HCT116 (cell line): ENCODE data around the gene PRKCH. TPM values are rescaled to one million over a fixed set of nuclear protein-coding genes. Genes with fewer than 3 reads are reported as not detected.

Source experiments
- ATAC-seq: fragments of 200-7000 bp; cut with Tn5 transposase; 2 replicates; pipeline ENCODE4 v1.9.1; 2020; ENCODE audit warnings: mild to moderate bottlenecking, moderate library complexity
- BruUV-seq: library from RNA; stranded (reverse); fragments of 400-500 nt; replicated peaks from 2 replicates; lab custom pipeline; 2021; lab: Mats Ljungman, UMichigan
- CTCF ChIA-PET: fragments of 300-600 bp; sonication (Branson Sonifier 250); formaldehyde crosslinking; loops from one replicate; lab custom pipeline; 2021; ENCODE audit warnings: antibody characterized with exemption; lab: Charles Lee
- POLR2A ChIA-PET: fragments of 300-600, 350-600 bp; sonication (Branson Sonifier 250); formaldehyde crosslinking; loops from one replicate; lab custom pipeline; 2021; ENCODE audit warnings: antibody characterized with exemption; lab: Charles Lee
- RAD21 ChIA-PET, 2 experiments: fragments of 300-600 bp; sonication (Branson Sonifier 250); formaldehyde crosslinking; loops; one replicate each; lab custom pipeline; 2023; ENCODE audit warnings: low total read pairs in 2 of 2; ENCODE audit not compliant: uncharacterized antibody in 2 of 2, unreplicated experiment in 2 of 2, low non-redundant PET in 1 of 2; lab: Charles Lee
- DNase-seq: peaks from one replicate; pipeline ENCODE4 v3.0.0-alpha.2; 2010; ENCODE audit warnings: low read depth, low spot score
- H2AFZ ChIP-seq: fragments of 200-600 bp; shearing (Covaris generic), sonication (generic); 2 replicates; pipeline ENCODE4 v1.6.1; 2017; ENCODE audit warnings: low read depth, mixed run types, mixed read lengths, antibody characterized with exemption, low read length; ENCODE audit not compliant: poor library complexity, severe bottlenecking
- H3K27ac ChIP-seq: 2 replicates; pipeline ENCODE4 v1.5.1; 2012; ENCODE audit warnings: low read depth, low read length
- H3K27me3 ChIP-seq: fragments of 200-600 bp; sonication (generic); 2 replicates; pipeline ENCODE4 v1.6.1; 2016; ENCODE audit warnings: mixed run types, low read length, mixed read lengths; ENCODE audit not compliant: insufficient read depth
- H3K36me3 ChIP-seq, 2 experiments: fragments of 200-500 bp in 1 of 2; fragments of 200-600 bp in 1 of 2; sonication (Bioruptor generic) in 1 of 2; sonication (generic) in 1 of 2; 2 replicates each; pipeline versions ENCODE4 v1.5.1 to v1.6.1; 2014 to 2016; ENCODE audit warnings: low read length in 2 of 2, inconsistent platforms in 1 of 2, mixed read lengths in 1 of 2, mixed run types in 1 of 2; ENCODE audit not compliant: insufficient read depth in 2 of 2, control insufficient read depth in 1 of 2
- H3K4me1 ChIP-seq, 2 experiments: fragments of 200-600 bp in 1 of 2; sonication (generic) in 1 of 2; 2 replicates each; pipeline versions ENCODE4 v1.5.1 to v1.6.1; 2012 to 2017; ENCODE audit warnings: low read length in 2 of 2, inconsistent platforms in 1 of 2, mild to moderate bottlenecking in 1 of 2, mixed read lengths in 1 of 2, mixed run types in 1 of 2, moderate library complexity in 1 of 2; ENCODE audit not compliant: insufficient read depth in 2 of 2, control insufficient read depth in 1 of 2
- H3K4me2 ChIP-seq: fragments of 200-600 bp; sonication (generic); 2 replicates; pipeline ENCODE4 v1.6.1; 2017; ENCODE audit warnings: mixed run types, low read length, mixed read lengths
- H3K4me3 ChIP-seq, 2 experiments: fragments of 200-600 bp in 1 of 2; sonication (generic) in 1 of 2; replicated peaks in 1 of 2; 2 replicates each; pipeline ENCODE4 v1.5.1; 2011 to 2016; ENCODE audit warnings: low read length in 2 of 2, control low read depth in 1 of 2, low read depth in 1 of 2, mild to moderate bottlenecking in 1 of 2, mixed read lengths in 1 of 2, mixed run types in 1 of 2
- H3K79me2 ChIP-seq: fragments of 200-600 bp; sonication (generic); 2 replicates; pipeline ENCODE4 v1.6.1; 2017; ENCODE audit warnings: mild to moderate bottlenecking, mixed run types, low read length, moderate library complexity, mixed read lengths; ENCODE audit not compliant: insufficient read depth
- H3K9ac ChIP-seq: fragments of 200-600 bp; sonication (generic); 2 replicates; pipeline ENCODE4 v1.6.1; 2016; ENCODE audit warnings: low read length, mixed read lengths
- H3K9me2 ChIP-seq: fragments of 200-600 bp; sonication (generic), shearing (Covaris generic); 2 replicates; pipeline ENCODE4 v1.6.1; 2017; ENCODE audit warnings: mixed run types, mild to moderate bottlenecking, moderate library complexity; ENCODE audit not compliant: insufficient read depth
- H3K9me3 ChIP-seq, 2 experiments: fragments of 200-500 bp in 1 of 2; fragments of 200-600 bp in 1 of 2; sonication (Bioruptor generic) in 1 of 2; sonication (generic) in 1 of 2; 2 replicates each; pipeline ENCODE4 v1.6.1; 2014 to 2017; ENCODE audit warnings: low read length in 2 of 2, mixed read lengths in 2 of 2, inconsistent platforms in 1 of 2, low read depth in 1 of 2, mild to moderate bottlenecking in 1 of 2, mixed run types in 1 of 2, moderate library complexity in 1 of 2; ENCODE audit not compliant: control insufficient read depth in 1 of 2, insufficient read depth in 1 of 2
- H4K20me1 ChIP-seq: fragments of 200-600 bp; sonication (generic), shearing (Covaris generic); 2 replicates; pipeline ENCODE4 v1.6.1; 2017; ENCODE audit warnings: mixed run types, mild to moderate bottlenecking, moderate library complexity; ENCODE audit not compliant: insufficient read depth
- ATF3 ChIP-seq: IDR thresholded peaks from 2 replicates; pipeline ENCODE4 v1.6.1; 2012
- CBX3 ChIP-seq: IDR thresholded peaks from 2 replicates; pipeline ENCODE4 v1.6.1; 2012; ENCODE audit warnings: low read depth
- CEBPB ChIP-seq: IDR thresholded peaks from 2 replicates; pipeline ENCODE4 v1.6.1; 2012; ENCODE audit warnings: low read depth
- CTCF ChIP-seq, 3 experiments: fragments of 200-600 bp in 1 of 3; sonication (generic) in 1 of 3; IDR thresholded peaks in 2 of 3; conservative IDR thresholded peaks in 1 of 3; 2 replicates each; pipeline ENCODE4 v1.5.1; 2012 to 2017; ENCODE audit warnings: low read depth in 2 of 3, low read length in 2 of 3, antibody characterized with exemption in 1 of 3, borderline replicate concordance in 1 of 3, control low read depth in 1 of 3, mild to moderate bottlenecking in 1 of 3, mixed read lengths in 1 of 3, mixed run types in 1 of 3, moderate library complexity in 1 of 3; ENCODE audit not compliant: insufficient read depth in 1 of 3
- EGR1 ChIP-seq: IDR thresholded peaks from 2 replicates; pipeline ENCODE4 v1.6.1; 2012; ENCODE audit warnings: low read depth
- ELF1 ChIP-seq: IDR thresholded peaks from 2 replicates; pipeline ENCODE4 v1.6.1; 2012; ENCODE audit warnings: low read depth, borderline replicate concordance
- EZH2 ChIP-seq: fragments of 200-600 bp; sonication (generic); IDR thresholded peaks from 2 replicates; pipeline ENCODE4 v1.6.1; 2017; ENCODE audit warnings: antibody characterized with exemption, mixed run types
- JUND ChIP-seq: IDR thresholded peaks from 2 replicates; pipeline ENCODE4 v1.6.1; 2012
- POLR2A ChIP-seq: IDR thresholded peaks from 2 replicates; pipeline ENCODE4 v1.7.0; 2011; ENCODE audit warnings: borderline replicate concordance; ENCODE audit not compliant: insufficient read depth, insufficient read length; ENCODE audit errors: extremely low read depth
- RAD21 ChIP-seq: IDR thresholded peaks from 2 replicates; pipeline ENCODE4 v1.6.1; 2012; ENCODE audit warnings: low read depth, mild to moderate bottlenecking
- SIN3A ChIP-seq: IDR thresholded peaks from 2 replicates; pipeline ENCODE4 v1.6.1; 2012; ENCODE audit warnings: low read depth
- SP1 ChIP-seq: IDR thresholded peaks from 2 replicates; pipeline ENCODE4 v1.6.1; 2012; ENCODE audit warnings: low read depth
- SRF ChIP-seq: IDR thresholded peaks from 2 replicates; pipeline ENCODE4 v1.6.1; 2012; ENCODE audit warnings: low read depth
- TCF7L2 ChIP-seq: IDR thresholded peaks from 2 replicates; pipeline ENCODE4 v1.7.0; 2011; ENCODE audit warnings: borderline replicate concordance, inconsistent platforms; ENCODE audit not compliant: insufficient read depth, insufficient read length; ENCODE audit errors: extremely low read depth
- YY1 ChIP-seq: IDR thresholded peaks from 2 replicates; pipeline ENCODE4 v1.6.1; 2011; ENCODE audit warnings: low read length, low read depth, moderate library complexity, mild to moderate bottlenecking; ENCODE audit not compliant: insufficient replicate concordance; ENCODE audit errors: extremely low read depth
- ZBTB33 ChIP-seq: IDR thresholded peaks from 2 replicates; pipeline ENCODE4 v1.6.1; 2011; ENCODE audit warnings: mild to moderate bottlenecking, low read length, moderate library complexity; ENCODE audit not compliant: insufficient replicate concordance; ENCODE audit errors: extremely low read depth
- ZFX ChIP-seq: fragments of 450-650 bp; IDR thresholded peaks from 2 replicates; pipeline ENCODE4 v1.6.1; 2017
- ZNF274 ChIP-seq: fragments of 200-500 bp; sonication (Bioruptor generic); IDR thresholded peaks from 2 replicates; pipeline ENCODE4 v1.6.1; 2014; ENCODE audit warnings: mild to moderate bottlenecking, low read depth, low read length, inconsistent platforms
- intact Hi-C: fragments of 100-400 bp; cut with micrococcal nuclease; formaldehyde crosslinking; loops from 2 replicates; pipeline ENCODE4 v1.10.0; 2022
- total RNA-seq: library from RNA; stranded (reverse); gene quantifications from one replicate; pipeline ENCODE4 v1.2.1, GENCODE V29; 2021; ENCODE audit not compliant: unreplicated experiment
- TF ChIP-seq, protein P1 (sequence below): IDR thresholded peaks from 2 replicates; pipeline ENCODE4 v1.6.1; 2012; ENCODE audit warnings: low read depth

The PRKCH gene
- total RNA-seq, 1 experiment from 2014 or later = 16.6 TPM

- TF ChIP-seq SIN3A = no peak
- TF ChIP-seq ELF1 = no peak
- TF ChIP-seq, protein P1, sequence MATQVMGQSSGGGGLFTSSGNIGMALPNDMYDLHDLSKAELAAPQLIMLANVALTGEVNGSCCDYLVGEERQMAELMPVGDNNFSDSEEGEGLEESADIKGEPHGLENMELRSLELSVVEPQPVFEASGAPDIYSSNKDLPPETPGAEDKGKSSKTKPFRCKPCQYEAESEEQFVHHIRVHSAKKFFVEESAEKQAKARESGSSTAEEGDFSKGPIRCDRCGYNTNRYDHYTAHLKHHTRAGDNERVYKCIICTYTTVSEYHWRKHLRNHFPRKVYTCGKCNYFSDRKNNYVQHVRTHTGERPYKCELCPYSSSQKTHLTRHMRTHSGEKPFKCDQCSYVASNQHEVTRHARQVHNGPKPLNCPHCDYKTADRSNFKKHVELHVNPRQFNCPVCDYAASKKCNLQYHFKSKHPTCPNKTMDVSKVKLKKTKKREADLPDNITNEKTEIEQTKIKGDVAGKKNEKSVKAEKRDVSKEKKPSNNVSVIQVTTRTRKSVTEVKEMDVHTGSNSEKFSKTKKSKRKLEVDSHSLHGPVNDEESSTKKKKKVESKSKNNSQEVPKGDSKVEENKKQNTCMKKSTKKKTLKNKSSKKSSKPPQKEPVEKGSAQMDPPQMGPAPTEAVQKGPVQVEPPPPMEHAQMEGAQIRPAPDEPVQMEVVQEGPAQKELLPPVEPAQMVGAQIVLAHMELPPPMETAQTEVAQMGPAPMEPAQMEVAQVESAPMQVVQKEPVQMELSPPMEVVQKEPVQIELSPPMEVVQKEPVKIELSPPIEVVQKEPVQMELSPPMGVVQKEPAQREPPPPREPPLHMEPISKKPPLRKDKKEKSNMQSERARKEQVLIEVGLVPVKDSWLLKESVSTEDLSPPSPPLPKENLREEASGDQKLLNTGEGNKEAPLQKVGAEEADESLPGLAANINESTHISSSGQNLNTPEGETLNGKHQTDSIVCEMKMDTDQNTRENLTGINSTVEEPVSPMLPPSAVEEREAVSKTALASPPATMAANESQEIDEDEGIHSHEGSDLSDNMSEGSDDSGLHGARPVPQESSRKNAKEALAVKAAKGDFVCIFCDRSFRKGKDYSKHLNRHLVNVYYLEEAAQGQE = no peak
- no peak for TF ChIP-seq CBX3
- no peak for TF ChIP-seq ZFX
- TF ChIP-seq TCF7L2 = no peak
- no peak for TF ChIP-seq YY1
- TF ChIP-seq RAD21 = no peak
- TF ChIP-seq POLR2A = no peak
- no peak for TF ChIP-seq CEBPB
- no peak for TF ChIP-seq ATF3
- no peak for TF ChIP-seq ZBTB33
- no peak for TF ChIP-seq SRF
- no peak for TF ChIP-seq EZH2
- no peak for TF ChIP-seq EGR1
- no peak for TF ChIP-seq JUND
- no peak for TF ChIP-seq CTCF (IDR thresholded peaks at IDR 0.05 in 2 of 3, conservative IDR thresholded peaks at IDR 0.05 in 1 of 3; ENCODE audit: borderline replicate concordance in 1 of 3, insufficient read depth in 1 of 3, low read depth in 2 of 3, low read length in 2 of 3)
- TF ChIP-seq ZNF274 = no peak
- TF ChIP-seq SP1 = no peak
- H3K27me3 ChIP-seq = no peaks in the 10 kb centered on the region
- no peak for DNase-seq
- H3K9ac ChIP-seq = no peak overlapping the region
- ATAC-seq = no peak
- H4K20me1 ChIP-seq = no peaks in the 10 kb centered on the region
- ChIA-PET RAD21 (no interaction called here), POLR2A (no interaction called here), CTCF (interaction anchor here (1.5 kb wide), 1 partner anchor 8 kb away, joined by 5 read pairs; no protein-coding TSS in a partner anchor)
- H3K9me3 ChIP-seq = no peaks in the 10 kb centered on the region
- H3K27ac ChIP-seq = no peak overlapping the region
- BruUV-seq = no TSS peak
- intact Hi-C loops = no loop called here
- no peaks in the 10 kb centered on the region for H3K36me3 ChIP-seq
- no peak overlapping the region for H2AFZ ChIP-seq
- no peak overlapping the region for H3K4me2 ChIP-seq
- no peaks in the 10 kb centered on the region for H3K9me2 ChIP-seq
- no peak overlapping the region for H3K4me3 ChIP-seq
- H3K79me2 ChIP-seq = no peaks in the 10 kb centered on the region
- H3K4me1 ChIP-seq = peaks cover 19 to 20% of the 10 kb centered on the region in 2 experiments
Measured at GRCh38 chr14:61484031-61484430, 162.7 kb downstream of the PRKCH start.
